AG09319 (cell line): Measurements from ENCODE around the gene SHANK3.

Experiments used
- DNase-seq: peaks from one replicate; pipeline ENCODE4 v3.0.0-alpha.2; 2010; ENCODE audit warnings: low read depth; ENCODE audit errors: extremely low read depth
- CTCF ChIP-seq: IDR thresholded peaks from 2 replicates; pipeline ENCODE4 v1.5.1; 2011; ENCODE audit warnings: low read depth, mild to moderate bottlenecking, inconsistent platforms, low read length, moderate library complexity

SHANK3 gene

GRCh38 chr22:50684986-50685385, 12.4 kb downstream of the SHANK3 start:
- no peak for TF ChIP-seq CTCF
- DNase-seq: no peak

GRCh38 chr22:50686794-50687193, 14.2 kb downstream of the SHANK3 start:
- DNase-seq: no peak
- TF ChIP-seq CTCF: no peak

- DNase-seq: no peak
- no peak for TF ChIP-seq CTCF
These were observed 15.2 kb downstream of the SHANK3 start for GRCh38 chr22:50687829-50688228.

- TF ChIP-seq CTCF: no peak
- no peak for DNase-seq
These were observed 15.8 kb downstream of the SHANK3 start for GRCh38 chr22:50688448-50688847.

- peak; percentile 45 for TF ChIP-seq CTCF
- DNase-seq: no peak
These were observed 18.9 kb downstream of the SHANK3 start for GRCh38 chr22:50691521-50691920.

GRCh38 chr22:50693462-50693861, 20.8 kb downstream of the SHANK3 start:
- no peak for DNase-seq
- no peak for TF ChIP-seq CTCF

GRCh38 chr22:50694099-50694605, 21.5 kb downstream of the SHANK3 start:
- DNase-seq: no peak
- TF ChIP-seq CTCF: no peak
